GM12872 (cell line): Measurements from ENCODE around the gene ACER1.

Source experiments
- CTCF ChIP-seq: IDR thresholded peaks from 3 replicates; pipeline ENCODE4 v1.5.1; 2011; ENCODE audit warnings: low read depth, mild to moderate bottlenecking, low read length, moderate library complexity; ENCODE audit not compliant: insufficient read depth

Gene ACER1

GRCh38 chr19:6271721-6272410 lies 61.5 kb downstream of the ACER1 start:
- TF ChIP-seq CTCF = no peak

- TF ChIP-seq CTCF = 0 out of 3 replicates have a peak, but pooled peaks have one; percentile 1
These were observed 62.2 kb downstream of the ACER1 start for GRCh38 chr19:6271251-6271650.

- no peak for TF ChIP-seq CTCF
These were observed 62.6 kb downstream of the ACER1 start for GRCh38 chr19:6270822-6271221.

- TF ChIP-seq CTCF = no peak
These were observed 63.2 kb downstream of the ACER1 start for GRCh38 chr19:6270076-6270745.

GRCh38 chr19:6269101-6269886 lies 64.1 kb downstream of the ACER1 start:
- TF ChIP-seq CTCF = no peak

- TF ChIP-seq CTCF = no peak
These were observed 65.0 kb downstream of the ACER1 start for GRCh38 chr19:6268382-6268771.
